Choroid plexus epithelial cell (primary cell): ENCODE measurements around the gene SCGB3A1.

Experiments
- DNase-seq: peaks from one replicate; pipeline ENCODE4 v3.0.0-alpha.2; 2010; ENCODE audit warnings: low read depth
- H3K4me3 ChIP-seq: 2 replicates; pipeline ENCODE4 v1.5.1; 2011; ENCODE audit warnings: low read depth, mild to moderate bottlenecking, control low read depth, low read length, moderate library complexity
- TF ChIP-seq, protein P1 (sequence below): conservative IDR thresholded peaks from 2 replicates; pipeline ENCODE4 v1.5.1; 2011; ENCODE audit warnings: low read depth, mild to moderate bottlenecking, control low read depth, inconsistent platforms, low read length, moderate library complexity

The SCGB3A1 gene

DNA sequence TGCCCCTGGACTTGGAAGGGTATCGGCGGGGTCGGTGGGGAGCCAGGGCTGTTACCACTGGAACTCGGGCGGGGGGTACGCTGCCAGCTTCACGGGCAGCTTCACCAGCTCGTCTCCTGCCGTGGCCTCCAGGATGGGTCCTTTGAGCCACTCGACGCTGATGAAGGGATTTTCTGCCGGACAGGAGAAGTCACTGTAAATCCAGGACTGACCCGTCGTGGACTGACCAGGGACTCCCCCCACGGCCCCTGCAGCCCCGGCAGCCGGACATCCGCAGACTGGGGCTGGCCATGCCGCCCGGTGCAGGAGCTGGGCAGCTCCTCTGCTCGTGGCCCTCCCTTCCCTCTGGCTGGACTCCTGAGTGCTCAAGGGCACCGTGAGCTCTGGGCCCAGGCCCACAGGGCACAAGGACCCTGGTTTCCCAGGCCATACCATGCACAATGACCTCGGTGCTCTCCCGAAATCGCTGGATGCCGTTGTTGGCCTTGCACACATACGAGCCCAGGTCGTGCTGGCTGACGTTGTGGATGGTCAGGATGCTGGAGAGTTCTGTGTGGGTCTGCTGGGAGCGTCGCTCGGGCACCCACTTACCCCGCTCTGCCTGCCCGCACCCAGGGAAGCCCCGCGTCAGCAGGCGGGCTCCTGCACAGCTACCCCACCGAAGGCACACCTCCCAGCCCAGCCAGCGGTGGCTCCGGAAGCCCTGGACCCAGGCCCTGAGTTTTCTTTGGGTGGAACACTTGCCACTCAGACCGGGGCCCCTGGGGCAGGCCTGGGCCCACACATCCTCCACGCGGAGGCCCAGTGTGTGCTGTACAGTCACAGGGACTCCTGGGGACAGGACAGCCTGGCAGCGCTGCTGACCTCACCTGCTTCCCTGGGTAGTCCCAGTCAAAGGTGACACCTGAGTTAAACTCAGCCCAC lies 37.8 kb upstream of the SCGB3A1 start:
- DNase-seq: no peak
- TF ChIP-seq, protein P1, sequence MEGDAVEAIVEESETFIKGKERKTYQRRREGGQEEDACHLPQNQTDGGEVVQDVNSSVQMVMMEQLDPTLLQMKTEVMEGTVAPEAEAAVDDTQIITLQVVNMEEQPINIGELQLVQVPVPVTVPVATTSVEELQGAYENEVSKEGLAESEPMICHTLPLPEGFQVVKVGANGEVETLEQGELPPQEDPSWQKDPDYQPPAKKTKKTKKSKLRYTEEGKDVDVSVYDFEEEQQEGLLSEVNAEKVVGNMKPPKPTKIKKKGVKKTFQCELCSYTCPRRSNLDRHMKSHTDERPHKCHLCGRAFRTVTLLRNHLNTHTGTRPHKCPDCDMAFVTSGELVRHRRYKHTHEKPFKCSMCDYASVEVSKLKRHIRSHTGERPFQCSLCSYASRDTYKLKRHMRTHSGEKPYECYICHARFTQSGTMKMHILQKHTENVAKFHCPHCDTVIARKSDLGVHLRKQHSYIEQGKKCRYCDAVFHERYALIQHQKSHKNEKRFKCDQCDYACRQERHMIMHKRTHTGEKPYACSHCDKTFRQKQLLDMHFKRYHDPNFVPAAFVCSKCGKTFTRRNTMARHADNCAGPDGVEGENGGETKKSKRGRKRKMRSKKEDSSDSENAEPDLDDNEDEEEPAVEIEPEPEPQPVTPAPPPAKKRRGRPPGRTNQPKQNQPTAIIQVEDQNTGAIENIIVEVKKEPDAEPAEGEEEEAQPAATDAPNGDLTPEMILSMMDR: no peak
- no peak overlapping the region for H3K4me3 ChIP-seq

DNA sequence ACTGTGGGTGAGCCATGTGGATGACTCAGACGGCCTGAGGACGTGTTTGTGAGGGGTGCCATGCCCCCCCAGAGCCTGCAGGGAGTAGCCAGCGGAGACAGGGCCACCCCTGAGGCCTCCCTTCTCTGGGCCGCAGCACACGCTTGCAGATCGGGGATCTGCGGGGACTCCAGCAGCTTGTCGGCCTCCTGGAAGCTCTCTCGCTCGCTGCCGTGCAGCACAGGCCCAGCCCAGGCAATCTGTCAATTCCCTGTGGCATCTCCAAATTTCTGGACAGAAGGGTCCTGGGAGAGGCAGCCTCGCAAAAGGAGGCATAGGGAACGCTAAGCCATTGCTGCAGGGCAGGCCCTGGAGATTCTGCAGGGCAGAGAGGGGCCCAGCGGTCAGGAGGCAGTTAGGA lies 36.9 kb upstream of the SCGB3A1 start:
- TF ChIP-seq, protein P1: no peak
- DNase-seq: no peak
- no peak overlapping the region for H3K4me3 ChIP-seq

DNA sequence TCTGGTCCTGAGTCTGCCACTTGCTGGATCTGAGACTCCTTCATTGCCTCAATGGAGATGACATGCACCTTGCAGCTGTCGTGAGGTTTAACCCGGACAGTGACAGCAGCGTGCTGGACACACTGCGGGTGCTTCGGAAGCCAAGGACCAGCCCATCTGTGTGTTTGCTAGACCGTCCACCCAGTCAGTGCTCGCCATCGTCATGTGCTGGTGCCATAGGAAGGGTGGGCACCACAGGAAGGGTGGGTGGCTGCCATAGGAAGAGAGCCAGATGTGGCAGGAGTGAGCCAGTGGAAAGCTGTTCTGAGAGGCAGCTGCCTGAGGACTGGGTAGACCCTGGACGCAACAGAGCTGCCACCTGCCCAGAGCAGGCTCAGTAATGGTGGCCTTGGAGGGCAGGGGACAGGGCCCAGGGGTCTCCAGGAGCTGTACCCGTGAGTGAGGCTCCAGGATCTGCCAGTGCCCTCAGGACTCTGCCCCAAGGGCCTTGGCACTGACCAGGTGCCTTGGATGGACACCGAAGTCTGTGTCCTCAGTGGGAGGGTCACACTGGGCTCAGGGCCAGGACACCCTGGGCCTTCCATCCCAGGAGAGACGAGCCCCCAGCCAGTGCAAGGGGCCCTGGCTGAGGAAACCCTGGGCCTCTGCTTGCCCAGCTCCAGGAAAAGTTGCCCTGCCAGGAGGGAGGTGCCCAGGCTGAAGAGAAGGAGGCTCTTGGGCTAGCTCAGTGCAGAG lies 36.3 kb upstream of the SCGB3A1 start:
- H3K4me3 ChIP-seq: no peak overlapping the region
- DNase-seq: no peak
- TF ChIP-seq, protein P1: no peak

DNA sequence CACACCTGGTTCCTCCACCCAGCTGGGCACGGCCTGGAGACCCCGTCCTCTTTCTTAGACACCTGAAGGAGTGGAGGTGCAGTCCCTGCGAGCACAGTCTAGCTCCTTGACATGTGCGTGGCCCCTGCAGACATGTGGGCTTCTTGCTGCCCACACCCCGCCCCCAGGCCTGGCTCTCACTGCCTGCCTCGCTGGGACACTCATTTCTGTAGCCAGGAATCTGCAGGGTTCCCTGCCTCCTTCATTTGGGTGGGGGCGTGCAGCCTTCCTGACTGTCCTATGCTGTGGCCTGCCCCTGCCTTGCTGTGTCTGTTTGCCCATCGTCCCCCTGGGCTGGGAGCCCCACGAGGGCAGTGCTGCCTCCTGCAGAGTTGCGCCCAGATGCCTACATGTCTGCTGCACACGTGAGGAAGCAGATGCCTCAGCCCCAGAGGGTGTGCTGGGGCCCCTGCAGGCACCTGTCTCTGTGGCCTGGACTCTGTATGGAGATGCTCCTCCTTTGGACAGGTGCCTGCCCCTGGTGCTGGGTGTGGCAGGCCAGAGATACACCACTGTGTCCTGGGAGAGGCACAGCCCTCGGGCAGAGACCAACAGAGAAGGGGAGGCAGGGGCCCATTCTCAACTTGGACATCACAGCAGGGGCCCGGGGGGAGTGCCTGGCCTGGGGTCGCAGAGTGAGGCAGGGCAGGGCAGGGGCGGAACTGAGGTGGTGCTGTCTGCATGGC lies 35.5 kb upstream of the SCGB3A1 start:
- no peak overlapping the region for H3K4me3 ChIP-seq
- TF ChIP-seq, protein P1: no peak
- DNase-seq: no peak

DNA sequence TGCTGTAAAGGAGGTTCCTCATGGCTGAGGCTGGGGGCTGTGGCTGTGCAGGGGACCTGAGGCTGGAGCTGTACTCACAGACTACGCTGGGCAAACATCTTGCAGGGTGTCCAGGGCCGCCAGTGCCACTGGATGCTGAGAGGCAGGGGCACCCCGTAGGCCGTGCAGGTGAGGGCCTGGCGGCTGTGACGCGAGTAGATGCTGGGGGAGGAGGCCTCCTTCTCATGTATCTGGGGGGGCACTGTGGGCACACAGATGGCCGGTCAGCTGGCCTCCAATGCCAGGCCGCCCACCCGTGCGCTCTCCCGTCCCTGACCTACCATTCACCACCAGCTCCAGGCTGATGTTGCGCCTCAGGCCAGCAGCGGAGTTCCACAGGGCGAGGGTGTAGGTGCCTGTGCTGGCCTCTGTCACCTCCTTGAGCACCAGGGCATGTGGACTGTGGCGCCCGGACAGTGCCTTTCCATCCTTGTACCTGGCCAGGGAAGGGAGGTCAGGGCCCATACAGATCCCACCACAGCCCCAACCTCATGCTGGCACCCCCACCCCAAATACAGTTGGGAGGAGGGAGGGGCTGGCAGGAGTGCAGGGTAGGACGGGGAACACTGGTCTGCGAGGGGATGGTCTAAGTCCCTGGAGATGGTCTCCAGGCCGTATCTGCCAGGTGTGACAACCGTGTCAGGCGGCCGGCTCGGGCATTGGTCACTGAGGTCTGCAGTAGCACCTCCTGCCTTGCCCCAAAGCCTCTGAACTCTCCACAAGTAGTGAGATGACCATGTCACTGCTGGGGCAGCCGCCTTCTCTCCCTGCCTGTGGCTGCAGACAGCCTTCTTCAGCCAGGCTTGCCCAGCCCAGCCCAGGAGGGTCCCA lies 34.7 kb upstream of the SCGB3A1 start:
- TF ChIP-seq, protein P1: no peak
- no peak for DNase-seq

DNA sequence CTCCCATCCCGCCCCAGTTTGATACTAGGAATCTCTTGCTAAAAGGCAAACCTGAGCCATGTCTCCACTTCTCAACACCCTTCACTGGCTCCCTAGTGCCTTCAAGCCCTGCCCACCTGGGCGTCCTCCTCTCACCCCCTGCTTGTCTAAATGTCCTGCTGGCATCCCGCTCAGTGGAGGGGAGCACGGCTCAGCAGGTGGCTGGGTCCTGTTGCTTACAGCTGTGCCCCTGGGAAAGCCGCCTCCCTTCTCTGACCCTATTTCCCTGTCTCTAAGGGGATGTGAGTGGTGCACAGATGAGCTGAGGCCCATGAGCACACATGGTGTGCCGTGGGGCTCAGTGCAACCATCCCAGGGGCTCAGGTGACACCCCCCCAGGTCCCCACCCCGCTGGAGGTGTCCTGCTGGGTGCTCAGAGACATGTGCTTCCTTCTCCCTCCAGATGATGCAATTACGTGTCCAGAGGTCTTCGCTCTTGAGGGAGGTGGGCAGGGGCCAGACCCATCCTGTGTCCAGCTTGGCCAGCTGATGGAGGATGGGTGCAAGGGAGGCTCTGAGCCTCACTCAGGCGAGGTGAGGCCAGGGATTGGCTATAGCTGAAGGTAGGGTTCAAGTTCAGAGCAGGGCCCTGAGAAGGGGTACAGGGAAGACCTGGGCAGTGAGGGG lies 34.0 kb upstream of the SCGB3A1 start:
- no peak overlapping the region for H3K4me3 ChIP-seq
- TF ChIP-seq, protein P1: no peak
- no peak for DNase-seq

More for the DNA sequence above, 34.7 kb upstream of the SCGB3A1 start:
- no peak overlapping the region for H3K4me3 ChIP-seq
